Measurements from ENCODE around the gene TMEM63C. TPM values are rescaled to one million over a fixed set of nuclear protein-coding genes. Genes with fewer than 3 reads are reported as not detected.

The TMEM63C gene
- total RNA-seq, 1 experiment from 2014 or later = 5.7 TPM

DNA sequence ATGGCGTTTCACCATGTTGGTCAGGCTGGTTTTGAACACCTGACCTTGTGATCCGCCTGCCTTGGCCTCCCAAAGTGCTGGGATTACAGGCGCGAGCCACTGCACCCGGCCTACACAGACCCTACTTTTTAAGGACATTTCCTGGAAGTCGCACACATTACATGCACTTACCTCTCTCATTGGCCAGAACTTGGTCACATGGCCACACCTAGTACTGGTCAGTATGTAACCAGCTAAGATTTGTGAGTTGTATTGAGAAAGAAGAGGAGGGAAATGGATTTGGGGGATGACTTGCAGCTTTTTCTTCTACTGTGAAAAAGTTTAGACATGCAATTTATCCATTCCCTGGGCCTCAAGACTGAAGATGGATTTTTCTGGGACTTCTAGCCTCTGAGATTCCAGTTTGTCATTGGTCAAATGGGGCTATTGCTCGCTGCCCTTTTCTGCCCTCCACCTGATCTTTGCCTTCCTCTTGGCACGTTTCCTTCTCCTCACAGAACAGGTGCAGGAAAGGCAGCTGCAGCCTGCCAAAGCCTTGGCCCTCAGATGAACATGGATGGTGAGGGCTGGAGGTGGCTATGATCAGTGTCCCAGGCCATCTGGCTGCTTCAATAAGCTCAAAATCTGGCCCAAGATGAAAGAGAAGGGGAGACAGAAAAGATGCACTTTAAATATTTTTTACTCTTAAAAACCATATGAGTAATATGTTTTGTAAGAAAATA is 32.9 kb upstream of the TMEM63C start:
- no peak for TF ChIP-seq FOSL1 (IDR thresholded peaks at IDR 0.05; ENCODE audit: low read depth)
- TF ChIP-seq, protein P1, sequence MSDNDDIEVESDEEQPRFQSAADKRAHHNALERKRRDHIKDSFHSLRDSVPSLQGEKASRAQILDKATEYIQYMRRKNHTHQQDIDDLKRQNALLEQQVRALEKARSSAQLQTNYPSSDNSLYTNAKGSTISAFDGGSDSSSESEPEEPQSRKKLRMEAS (IDR thresholded peaks at IDR 0.05) = no peak
- TF ChIP-seq, protein P2, sequence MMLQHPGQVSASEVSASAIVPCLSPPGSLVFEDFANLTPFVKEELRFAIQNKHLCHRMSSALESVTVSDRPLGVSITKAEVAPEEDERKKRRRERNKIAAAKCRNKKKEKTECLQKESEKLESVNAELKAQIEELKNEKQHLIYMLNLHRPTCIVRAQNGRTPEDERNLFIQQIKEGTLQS (IDR thresholded peaks at IDR 0.05) = no peak
- no peak for TF ChIP-seq SIN3A (IDR thresholded peaks at IDR 0.05; ENCODE audit: low read depth)
- TF ChIP-seq, protein P3, sequence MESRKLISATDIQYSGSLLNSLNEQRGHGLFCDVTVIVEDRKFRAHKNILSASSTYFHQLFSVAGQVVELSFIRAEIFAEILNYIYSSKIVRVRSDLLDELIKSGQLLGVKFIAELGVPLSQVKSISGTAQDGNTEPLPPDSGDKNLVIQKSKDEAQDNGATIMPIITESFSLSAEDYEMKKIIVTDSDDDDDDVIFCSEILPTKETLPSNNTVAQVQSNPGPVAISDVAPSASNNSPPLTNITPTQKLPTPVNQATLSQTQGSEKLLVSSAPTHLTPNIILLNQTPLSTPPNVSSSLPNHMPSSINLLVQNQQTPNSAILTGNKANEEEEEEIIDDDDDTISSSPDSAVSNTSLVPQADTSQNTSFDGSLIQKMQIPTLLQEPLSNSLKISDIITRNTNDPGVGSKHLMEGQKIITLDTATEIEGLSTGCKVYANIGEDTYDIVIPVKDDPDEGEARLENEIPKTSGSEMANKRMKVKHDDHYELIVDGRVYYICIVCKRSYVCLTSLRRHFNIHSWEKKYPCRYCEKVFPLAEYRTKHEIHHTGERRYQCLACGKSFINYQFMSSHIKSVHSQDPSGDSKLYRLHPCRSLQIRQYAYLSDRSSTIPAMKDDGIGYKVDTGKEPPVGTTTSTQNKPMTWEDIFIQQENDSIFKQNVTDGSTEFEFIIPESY (IDR thresholded peaks at IDR 0.05; ENCODE audit: extremely low read depth, insufficient replicate concordance, low read length) = no peak
- no peak for TF ChIP-seq EZH2phosphoT487 (IDR thresholded peaks at IDR 0.05; ENCODE audit: borderline replicate concordance)
- RAD21 ChIA-PET (ENCODE audit: low non-redundant PET in 1 of 2, low total read pairs in 2 of 2, uncharacterized antibody in 2 of 2, unreplicated experiment in 2 of 2) = interaction anchor here (0.5 to 0.7 kb wide), 2 partner anchors 121 to 238 kb away, joined by 3 read pairs; no protein-coding TSS in a partner anchor
- Histone ChIP-seq H3K4me3 (replicated peaks in 1 of 2; ENCODE audit: low read depth in 1 of 2, low read length in 2 of 2) (no peak overlapping the region), H3K9ac (ENCODE audit: low read length) (no peak overlapping the region), H3K79me2 (ENCODE audit: insufficient read depth, low read length) (no peaks in the 10 kb centered on the region), H3K27ac (ENCODE audit: low read depth, low read length) (no peak overlapping the region), H3K4me1 (ENCODE audit: control insufficient read depth in 1 of 2, insufficient read depth in 2 of 2, low read length in 2 of 2) (peaks cover 0 to 14% of the 10 kb centered on the region in 2 experiments; a peak in 2 of 4 replicates), H2AFZ (ENCODE audit: low read depth, low read length, poor library complexity, severe bottlenecking) (no peak overlapping the region), H3K27me3 (ENCODE audit: insufficient read depth, low read length) (peaks cover 13% of the 10 kb centered on the region; the same call in 1 of the 2 replicates), H3K9me3 (ENCODE audit: control insufficient read depth in 1 of 2, insufficient read depth in 1 of 2, low read depth in 1 of 2, low read length in 2 of 2) (no peaks in the 10 kb centered on the region), H3K9me2 (ENCODE audit: insufficient read depth) (no peaks in the 10 kb centered on the region), H3K36me3 (ENCODE audit: control insufficient read depth in 1 of 2, insufficient read depth in 2 of 2, low read length in 2 of 2) (no peaks in the 10 kb centered on the region), H3K4me2 (ENCODE audit: low read length) (no peak overlapping the region), H4K20me1 (ENCODE audit: insufficient read depth) (no peaks in the 10 kb centered on the region)
- no TSS peak for BruUV-seq (replicated peaks)
- peak; percentile 53 for ATAC-seq
- POLR2A ChIA-PET = no interaction called here
- intact Hi-C loops (cut with micrococcal nuclease) = no loop called here
- no peak for DNase-seq (ENCODE audit: low read depth, low spot score)
- CTCF ChIA-PET = interaction anchor here (0.7 to 5.8 kb wide), 7 partner anchors 8 to 276 kb away, joined by 3 to 67 read pairs (median 4); no protein-coding TSS in a partner anchor

Measured in HCT116 (cell line).